ENCODE results near the gene PIGH.
A peak's percentile ranks its signal among the peaks of the same experiment; 100 is the strongest.

Gene PIGH

DNA sequence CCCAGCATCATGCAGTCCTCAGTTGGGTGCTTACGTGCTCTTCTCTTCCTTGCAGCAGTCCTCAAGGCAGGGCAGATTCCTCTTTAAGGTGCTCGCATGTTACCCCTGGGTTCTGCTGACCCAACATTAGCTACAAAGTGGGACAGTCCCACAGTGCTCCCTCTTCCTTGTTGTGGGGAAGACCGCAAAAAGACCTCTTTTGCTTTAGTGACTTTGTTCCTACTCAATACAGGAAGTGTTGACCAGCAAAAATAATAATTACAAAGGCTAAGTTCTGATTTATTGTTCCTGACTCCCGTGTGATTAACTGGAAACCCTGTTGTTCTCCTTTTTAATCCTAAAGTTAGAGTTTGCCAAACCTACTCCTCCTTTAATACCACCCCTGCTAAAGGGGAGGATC lies 13.7 kb downstream of the PIGH start:
- no peak for DNase-seq (ENCODE audit: low read depth)
- TF ChIP-seq, protein P1, sequence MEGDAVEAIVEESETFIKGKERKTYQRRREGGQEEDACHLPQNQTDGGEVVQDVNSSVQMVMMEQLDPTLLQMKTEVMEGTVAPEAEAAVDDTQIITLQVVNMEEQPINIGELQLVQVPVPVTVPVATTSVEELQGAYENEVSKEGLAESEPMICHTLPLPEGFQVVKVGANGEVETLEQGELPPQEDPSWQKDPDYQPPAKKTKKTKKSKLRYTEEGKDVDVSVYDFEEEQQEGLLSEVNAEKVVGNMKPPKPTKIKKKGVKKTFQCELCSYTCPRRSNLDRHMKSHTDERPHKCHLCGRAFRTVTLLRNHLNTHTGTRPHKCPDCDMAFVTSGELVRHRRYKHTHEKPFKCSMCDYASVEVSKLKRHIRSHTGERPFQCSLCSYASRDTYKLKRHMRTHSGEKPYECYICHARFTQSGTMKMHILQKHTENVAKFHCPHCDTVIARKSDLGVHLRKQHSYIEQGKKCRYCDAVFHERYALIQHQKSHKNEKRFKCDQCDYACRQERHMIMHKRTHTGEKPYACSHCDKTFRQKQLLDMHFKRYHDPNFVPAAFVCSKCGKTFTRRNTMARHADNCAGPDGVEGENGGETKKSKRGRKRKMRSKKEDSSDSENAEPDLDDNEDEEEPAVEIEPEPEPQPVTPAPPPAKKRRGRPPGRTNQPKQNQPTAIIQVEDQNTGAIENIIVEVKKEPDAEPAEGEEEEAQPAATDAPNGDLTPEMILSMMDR (IDR thresholded peaks at IDR 0.05; ENCODE audit: insufficient read depth, low read depth, low read length, missing control alignments): no peak

DNA sequence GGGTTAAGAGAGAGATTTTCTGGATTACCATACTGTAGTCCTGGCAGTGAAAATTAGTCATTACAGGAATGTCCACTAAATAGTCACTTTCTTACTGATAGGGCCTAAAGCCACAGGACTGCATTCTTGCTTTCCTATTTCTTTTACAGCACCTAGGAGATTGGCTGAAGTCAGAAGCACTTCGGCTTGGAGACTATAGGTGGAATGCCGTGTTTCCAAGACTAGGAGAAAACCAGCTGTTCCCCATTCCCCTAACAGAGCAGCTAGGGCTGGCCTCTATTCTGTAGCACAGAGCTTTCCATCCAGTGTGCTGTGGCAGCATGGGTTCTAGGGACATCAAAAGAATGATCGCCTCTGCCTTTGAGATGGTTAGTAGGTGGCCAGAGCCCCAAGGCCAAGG lies 15.1 kb downstream of the PIGH start:
- H3K4me3 ChIP-seq (ENCODE audit: low read length): no peak overlapping the region
- DNase-seq (ENCODE audit: low read depth): no peak
- TF ChIP-seq, protein P1 (IDR thresholded peaks at IDR 0.05; ENCODE audit: insufficient read depth, low read depth, low read length, missing control alignments): no peak

More for the DNA sequence above, 13.7 kb downstream of the PIGH start:
- H3K4me3 ChIP-seq (ENCODE audit: low read length): no peak overlapping the region

DNA sequence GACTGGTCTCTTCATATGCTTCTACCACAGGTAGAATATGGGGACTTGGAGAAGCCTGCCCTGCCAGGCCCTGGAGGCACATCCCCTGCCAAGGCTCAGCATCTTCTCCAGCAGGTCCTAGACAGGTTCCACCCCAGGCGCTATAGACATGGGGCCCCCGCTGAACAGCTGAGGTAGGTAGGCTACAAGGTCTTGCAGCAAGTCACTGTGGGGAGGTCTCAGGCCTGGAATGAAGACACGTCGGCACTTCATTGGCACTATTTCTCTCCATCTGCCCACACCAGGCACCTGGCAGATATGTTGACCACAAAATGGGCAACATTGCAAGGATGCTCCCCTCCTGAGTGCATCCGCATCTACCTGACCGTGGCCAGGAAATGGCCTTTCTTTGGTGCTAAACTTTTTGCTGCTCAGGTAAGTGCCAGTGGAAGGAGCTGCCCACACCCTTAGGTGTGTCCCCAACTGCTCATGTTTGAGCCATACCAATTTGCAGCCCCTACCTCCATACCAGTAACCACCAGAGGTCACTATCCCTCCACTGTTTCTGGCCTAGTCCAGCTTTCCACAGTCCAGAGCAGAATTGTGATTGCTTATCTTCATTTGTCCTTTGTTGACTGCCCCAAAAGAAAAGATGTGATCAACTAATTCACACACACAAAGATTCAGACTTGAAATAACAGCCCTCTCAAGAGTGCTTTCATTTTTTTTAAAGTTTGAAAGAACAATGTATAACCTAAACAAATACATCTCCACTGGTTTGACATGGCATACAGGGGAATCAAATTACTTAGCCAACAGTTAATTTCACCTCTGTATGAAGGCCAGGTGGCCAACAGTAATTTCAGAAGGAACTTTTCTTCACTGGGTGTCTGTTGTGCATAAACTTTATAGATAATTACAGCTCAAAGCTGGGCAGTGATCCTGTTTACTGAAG lies 16.1 kb downstream of the PIGH start:
- peak; percentile 57 for DNase-seq (ENCODE audit: low read depth)
- H3K4me3 ChIP-seq (ENCODE audit: low read length): no peak overlapping the region
- TF ChIP-seq, protein P1 (IDR thresholded peaks at IDR 0.05; ENCODE audit: insufficient read depth, low read depth, low read length, missing control alignments): peak; percentile 80

DNA sequence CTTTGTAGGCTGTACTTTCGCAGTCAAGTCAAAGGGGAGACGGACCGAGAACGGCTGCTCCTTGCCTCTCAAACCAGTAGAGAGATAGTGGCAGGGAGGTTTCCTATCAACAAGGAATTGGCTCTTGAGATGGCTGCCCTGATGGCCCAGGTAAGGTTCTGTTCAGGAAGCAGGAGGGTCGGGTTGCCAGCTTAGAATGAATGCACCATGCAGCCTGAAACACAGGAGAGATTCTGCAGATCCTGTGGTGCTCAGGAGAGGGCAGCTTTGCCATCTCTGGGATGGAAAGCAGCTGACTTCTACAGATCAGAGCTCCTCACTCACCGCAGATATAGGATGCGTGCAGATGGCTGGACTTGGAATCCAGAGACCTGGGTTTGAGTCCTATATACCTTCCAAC lies 18.0 kb downstream of the PIGH start:
- no peak for DNase-seq (ENCODE audit: low read depth)
- H3K4me3 ChIP-seq (ENCODE audit: low read length): no peak overlapping the region
- TF ChIP-seq, protein P1 (IDR thresholded peaks at IDR 0.05; ENCODE audit: insufficient read depth, low read depth, low read length, missing control alignments): no peak

DNA sequence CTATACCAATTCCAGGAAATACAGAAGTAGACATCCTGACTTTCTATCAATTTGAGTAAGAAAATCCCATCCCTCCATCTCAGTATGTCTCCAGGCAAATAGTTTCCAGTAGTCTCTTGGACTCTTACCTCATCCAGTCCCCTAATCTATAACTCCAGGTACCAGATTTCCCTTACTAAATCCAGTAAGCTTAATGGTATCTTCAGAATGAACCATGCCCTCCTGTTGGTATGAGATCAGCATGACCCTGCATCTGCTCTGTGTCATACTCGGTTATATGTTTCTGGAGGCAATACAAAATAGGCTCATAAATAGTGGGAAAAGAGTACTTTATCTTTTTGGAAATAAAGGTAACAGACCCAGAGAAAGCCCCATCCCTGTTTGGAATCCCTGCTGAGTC lies 18.4 kb downstream of the PIGH start:
- TF ChIP-seq, protein P1 (IDR thresholded peaks at IDR 0.05; ENCODE audit: insufficient read depth, low read depth, low read length, missing control alignments): no peak
- no peak overlapping the region for H3K4me3 ChIP-seq (ENCODE audit: low read length)
- DNase-seq (ENCODE audit: low read depth): no peak

DNA sequence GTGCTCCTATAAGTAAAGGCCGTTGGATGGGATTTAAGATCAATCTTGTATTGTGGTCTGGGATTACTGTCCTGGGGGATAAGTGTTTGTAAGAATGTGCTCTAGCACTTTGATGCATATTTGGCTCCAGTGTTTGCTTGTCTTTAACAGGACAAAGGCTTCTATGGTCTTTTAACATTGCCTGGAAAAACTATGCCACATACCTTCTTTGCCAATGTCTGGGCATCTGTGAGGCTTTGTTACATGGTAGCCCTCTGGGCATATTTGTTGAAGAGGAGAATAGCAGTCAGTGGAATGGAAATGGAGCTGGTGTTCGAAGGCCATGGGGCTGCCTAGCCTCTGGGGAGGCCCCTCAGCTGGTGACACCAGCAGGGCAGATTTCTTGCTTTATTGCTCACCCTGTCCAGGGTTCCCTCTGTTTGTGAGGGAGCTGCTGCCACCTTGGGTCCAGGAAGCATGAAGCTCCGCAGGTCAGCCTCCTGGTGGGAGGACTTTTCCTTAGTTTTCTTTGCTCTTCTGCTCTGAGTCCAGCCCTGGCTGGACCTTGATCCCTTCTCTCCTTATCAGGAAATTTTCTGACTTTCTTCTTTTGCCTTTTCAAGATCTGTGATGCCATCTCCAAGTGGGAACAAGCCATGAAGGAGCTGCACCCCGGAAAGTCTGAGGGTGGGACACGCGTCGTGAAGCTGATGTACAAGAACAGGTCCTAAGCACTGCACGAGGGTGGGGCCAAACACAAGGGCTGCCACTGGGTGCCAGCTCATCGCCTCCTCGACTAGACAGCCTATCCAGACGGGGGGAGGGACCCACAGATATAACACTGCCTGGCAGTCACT lies 19.5 kb downstream of the PIGH start:
- no peak overlapping the region for H3K4me3 ChIP-seq (ENCODE audit: low read length)
- no peak for DNase-seq (ENCODE audit: low read depth)
- TF ChIP-seq, protein P1 (IDR thresholded peaks at IDR 0.05; ENCODE audit: insufficient read depth, low read depth, low read length, missing control alignments): no peak
